Right lobe of liver (tissue), 6 donors: Measurements from ENCODE around the gene APBB2. TPM values are rescaled to one million over a fixed set of nuclear protein-coding genes. Genes with fewer than 3 reads are reported as not detected.

Experiments
- ATAC-seq, 4 donors: fragments of 200-7000 bp; cut with Tn5 transposase; one replicate each; pipeline ENCODE4 v1.9.1; 2020; ENCODE audit warnings: mild to moderate bottlenecking in 4 of 4, moderate library complexity in 4 of 4
- DNase-seq, 3 donors: peaks; one replicate each; pipeline ENCODE4 v3.0.0-alpha.2; 2020
- H3K27ac ChIP-seq, 3 donors: fragments of 200-600 bp; one replicate each; pipeline ENCODE4 v1.8.0; 2022
- H3K27me3 ChIP-seq, 2 donors: fragments of 200-600 bp; one replicate each; pipeline ENCODE4 v1.8.0; 2022
- H3K36me3 ChIP-seq, 4 donors: fragments of 200-600 bp; sonication (generic) in 1 of 4; one replicate each; pipeline versions ENCODE4 v1.5.1 to v1.8.0; 2017 to 2022; ENCODE audit warnings: control low read depth in 1 of 4
- H3K4me1 ChIP-seq, 4 donors: fragments of 200-600 bp; sonication (generic) in 1 of 4; one replicate each; pipeline versions ENCODE4 v1.5.1 to v1.8.0; 2017 to 2022; ENCODE audit warnings: control low read depth in 1 of 4
- H3K4me3 ChIP-seq, 3 donors: fragments of 200-600 bp; one replicate each; pipeline ENCODE4 v1.8.0; 2022
- H3K9me3 ChIP-seq, 4 donors: fragments of 200-600 bp; sonication (generic) in 1 of 4; one replicate each; pipeline versions ENCODE4 v1.5.1 to v1.8.0; 2017 to 2022; ENCODE audit warnings: control low read depth in 1 of 4
- CTCF ChIP-seq, 4 donors: fragments of 200-600 bp in 3 of 4; fragments of 450-650 bp in 1 of 4; IDR thresholded peaks; one replicate each; pipeline versions ENCODE4 v1.5.1 to v1.8.0; 2016 to 2022; ENCODE audit warnings: antibody characterized with exemption in 4 of 4, mild to moderate bottlenecking in 2 of 4
- POLR2A ChIP-seq: fragments of 450-650 bp; IDR thresholded peaks from one replicate; pipeline ENCODE4 v1.6.1; 2017; ENCODE audit warnings: antibody characterized with exemption, mild to moderate bottlenecking
- WGBS: methylation state at CpG from one replicate; pipeline ENCODE4 v1.1.6; 2018; ENCODE audit warnings: low coverage, low lambda C conversion rate; ENCODE audit not compliant: insufficient coverage; ENCODE audit errors: missing lambda C conversion rate; 5-methylcytosine and 5-hydroxymethylcytosine counted together
- intact Hi-C, 2 donors: fragments of 100-400 bp; cut with DNase I; formaldehyde crosslinking; loops; one replicate each; pipeline versions ENCODE4 v1.11.2 to v1.14.1; 2022
- total RNA-seq, 6 experiments: library from RNA; depleted of rRNA in 2 of 6; stranded (reverse); fragments of >200 nt in 2 of 6; fragmentation: NEBNext Ultra II Directional in 3 of 6; extraction: Animal tissue kit (Norgen Biotek cat#: 25700) in 3 of 6; gene quantifications; one replicate each; pipeline versions ENCODE4 v1.1.0 to v1.2.4, GENCODE V29; 2016 to 2023
- donor health status: DM: no; HTN: yes; CAD: no.
- donor health status: DM: no; HTN: no; CAD: no.
- donor health status: DM: no; HTN: no; CAD: no.
- donor health status: DM: no; HTN: yes; CAD: no.
- donor health status: DM: no; HTN: yes; CAD: no.

The APBB2 gene
- total RNA-seq, 6 experiments from 2014 or later: 14.1 to 27.9 (median 25.1) TPM

DNA sequence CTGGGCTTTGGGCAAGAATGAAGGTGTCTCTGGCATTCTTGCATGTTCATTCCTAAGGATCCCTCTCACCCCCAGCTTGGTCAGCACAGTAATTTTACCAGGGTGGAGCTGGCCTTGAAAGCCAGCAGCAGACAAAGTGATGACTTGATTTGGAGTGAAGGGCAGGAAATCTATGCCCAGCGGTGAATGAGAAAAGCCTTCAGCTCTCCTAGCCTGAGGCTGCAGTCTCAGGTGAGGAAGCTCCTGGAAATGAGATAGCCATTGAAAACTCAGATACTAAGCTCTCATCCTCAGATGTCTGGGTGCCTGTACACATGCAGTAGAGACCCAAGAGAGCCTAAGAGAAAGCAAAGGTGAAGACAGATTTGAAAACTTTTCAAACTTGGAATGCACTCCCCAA, 31.6 kb upstream of the APBB2 start:
- TF ChIP-seq POLR2A (no peak), CTCF (IDR thresholded peaks at IDR 0.05) (no peak)
- no peak overlapping the region for H3K4me3 ChIP-seq
- no peaks in the 10 kb centered on the region for H3K9me3 ChIP-seq
- H3K27ac ChIP-seq: no peak overlapping the region
- intact Hi-C loops: no loop called here
- DNase-seq (no peak), ATAC-seq (no peak)
- no peaks in the 10 kb centered on the region for H3K36me3 ChIP-seq
- no peaks in the 10 kb centered on the region for H3K4me1 ChIP-seq
- WGBS: no CpG with 5 or more reads among the region's 1 CpG
- H3K27me3 ChIP-seq: no peaks in the 10 kb centered on the region

- intact Hi-C loops: no loop called here
- WGBS: 86% methylated on average over 1 of the region's 1 CpG
- DNase-seq: no peak
- Histone ChIP-seq H3K9me3 (no peaks in the 10 kb centered on the region), H3K4me3 (no peak overlapping the region), H3K27me3 (no peaks in the 10 kb centered on the region), H3K4me1 (no peaks in the 10 kb centered on the region), H3K27ac (no peak overlapping the region), H3K36me3 (no peaks in the 10 kb centered on the region)
- no peak for ATAC-seq
- TF ChIP-seq POLR2A: no peak
- no peak for TF ChIP-seq CTCF (IDR thresholded peaks at IDR 0.05)
Measured at GRCh38 chr4:41241919-41242318, 27.6 kb upstream of the APBB2 start.

DNA sequence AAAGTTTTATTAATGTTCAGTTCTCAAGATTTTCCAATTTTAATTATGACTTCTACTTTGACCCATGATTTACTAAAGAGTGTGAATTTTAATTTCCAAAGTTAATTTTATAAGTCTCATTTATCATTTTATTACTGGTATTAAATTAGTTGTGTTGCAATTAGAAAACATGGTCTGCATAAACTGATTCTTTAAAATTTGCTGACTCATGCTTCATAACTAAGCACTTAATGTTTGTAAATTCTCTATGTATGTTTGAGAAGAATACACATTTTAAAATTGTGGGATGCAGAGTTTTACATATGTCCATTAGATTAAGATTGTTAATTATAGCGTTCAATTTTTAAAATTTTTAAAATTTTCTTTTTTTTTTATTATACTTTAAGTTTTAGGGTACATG, 22.2 kb upstream of the APBB2 start:
- TF ChIP-seq POLR2A (no peak), CTCF (IDR thresholded peaks at IDR 0.05) (no peak)
- Histone ChIP-seq H3K4me1 (no peaks in the 10 kb centered on the region), H3K36me3 (no peaks in the 10 kb centered on the region), H3K27me3 (no peaks in the 10 kb centered on the region), H3K4me3 (no peak overlapping the region), H3K27ac (no peak overlapping the region), H3K9me3 (no peaks in the 10 kb centered on the region)
- intact Hi-C loops: no loop called here
- 89% methylated on average over 1 of the region's 1 CpG for WGBS
- no peak for ATAC-seq
- no peak for DNase-seq

DNA sequence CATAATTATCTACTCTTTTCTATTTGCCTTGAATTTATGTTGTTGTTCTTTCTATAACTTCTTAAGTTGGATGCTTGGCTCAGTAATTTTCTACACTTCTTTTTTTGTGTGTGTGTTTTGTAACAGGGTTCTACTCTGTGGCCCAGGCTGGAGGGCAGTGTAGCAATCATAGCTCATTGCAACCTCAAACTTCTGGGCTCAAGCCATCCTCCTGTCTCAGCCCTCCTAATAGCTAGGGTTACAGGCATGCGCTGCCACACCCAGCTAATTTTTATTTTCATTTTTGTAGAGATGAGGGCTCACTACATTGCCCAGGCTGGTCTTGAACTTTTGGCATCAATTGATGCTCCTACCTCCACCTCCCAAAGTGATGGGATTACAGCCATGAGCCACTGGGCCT, 21.7 kb upstream of the APBB2 start:
- TF ChIP-seq CTCF (IDR thresholded peaks at IDR 0.05) (no peak), POLR2A (no peak)
- WGBS: 92% methylated on average over 1 of the region's 1 CpG

DNA sequence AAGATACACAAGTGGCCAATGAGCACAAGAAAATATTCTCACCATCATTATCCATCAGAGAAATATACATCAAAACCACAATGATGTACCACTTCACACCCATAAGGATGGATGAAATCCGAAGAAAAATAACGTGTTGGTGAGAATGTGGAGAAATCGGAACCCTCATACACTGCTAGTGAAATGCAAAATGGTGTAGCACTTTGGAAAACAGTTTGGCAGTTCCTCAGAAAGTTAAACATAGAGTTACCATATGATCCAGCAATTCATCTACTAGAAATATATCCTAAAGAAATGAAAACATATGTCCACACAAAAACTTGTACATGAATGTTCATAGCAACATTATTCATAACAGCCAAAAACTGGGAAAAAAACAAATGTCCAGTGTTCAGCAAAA, 18.5 kb upstream of the APBB2 start:
- Histone ChIP-seq H3K4me3 (no peak overlapping the region), H3K9me3 (no peaks in the 10 kb centered on the region), H3K27ac (no peak overlapping the region), H3K27me3 (no peaks in the 10 kb centered on the region), H3K4me1 (no peaks in the 10 kb centered on the region), H3K36me3 (no peaks in the 10 kb centered on the region)
- no peak for DNase-seq
- 42% methylated on average over 3 of the region's 3 CpGs for WGBS
- intact Hi-C loops: no loop called here
- TF ChIP-seq POLR2A (no peak), CTCF (IDR thresholded peaks at IDR 0.05) (no peak)
- no peak for ATAC-seq

More for the DNA sequence above, 21.7 kb upstream of the APBB2 start:
- H3K36me3 ChIP-seq: no peaks in the 10 kb centered on the region
- no peak overlapping the region for H3K4me3 ChIP-seq
- no peaks in the 10 kb centered on the region for H3K27me3 ChIP-seq
- DNase-seq (no peak), ATAC-seq (no peak)
- no peak overlapping the region for H3K27ac ChIP-seq
- H3K9me3 ChIP-seq: no peaks in the 10 kb centered on the region
- no peaks in the 10 kb centered on the region for H3K4me1 ChIP-seq
- intact Hi-C loops: no loop called here
